GM18951 (cell line): Measurements from ENCODE around the gene UCK1.
"Not testable (repeated sequence)": the region's sequence is repeated elsewhere in the genome, so short reads cannot be mapped to it uniquely, and the experiment has no call there.

Experiments
- POLR2A ChIP-seq: IDR thresholded peaks from 4 replicates; pipeline ENCODE4 v1.6.1; 2011; ENCODE audit warnings: mild to moderate bottlenecking; ENCODE audit not compliant: insufficient read length, insufficient read depth; ENCODE audit errors: extremely low read depth
- in situ Hi-C: fragments of 300-500 bp; cut with MboI; formaldehyde crosslinking; loops from one replicate; pipeline ENCODE4 v1.12.0; 2022; ENCODE audit warnings: low sequenced_read_pairs, mixed read lengths, inconsistent platforms; ENCODE audit not compliant: unreplicated experiment

Gene UCK1

DNA sequence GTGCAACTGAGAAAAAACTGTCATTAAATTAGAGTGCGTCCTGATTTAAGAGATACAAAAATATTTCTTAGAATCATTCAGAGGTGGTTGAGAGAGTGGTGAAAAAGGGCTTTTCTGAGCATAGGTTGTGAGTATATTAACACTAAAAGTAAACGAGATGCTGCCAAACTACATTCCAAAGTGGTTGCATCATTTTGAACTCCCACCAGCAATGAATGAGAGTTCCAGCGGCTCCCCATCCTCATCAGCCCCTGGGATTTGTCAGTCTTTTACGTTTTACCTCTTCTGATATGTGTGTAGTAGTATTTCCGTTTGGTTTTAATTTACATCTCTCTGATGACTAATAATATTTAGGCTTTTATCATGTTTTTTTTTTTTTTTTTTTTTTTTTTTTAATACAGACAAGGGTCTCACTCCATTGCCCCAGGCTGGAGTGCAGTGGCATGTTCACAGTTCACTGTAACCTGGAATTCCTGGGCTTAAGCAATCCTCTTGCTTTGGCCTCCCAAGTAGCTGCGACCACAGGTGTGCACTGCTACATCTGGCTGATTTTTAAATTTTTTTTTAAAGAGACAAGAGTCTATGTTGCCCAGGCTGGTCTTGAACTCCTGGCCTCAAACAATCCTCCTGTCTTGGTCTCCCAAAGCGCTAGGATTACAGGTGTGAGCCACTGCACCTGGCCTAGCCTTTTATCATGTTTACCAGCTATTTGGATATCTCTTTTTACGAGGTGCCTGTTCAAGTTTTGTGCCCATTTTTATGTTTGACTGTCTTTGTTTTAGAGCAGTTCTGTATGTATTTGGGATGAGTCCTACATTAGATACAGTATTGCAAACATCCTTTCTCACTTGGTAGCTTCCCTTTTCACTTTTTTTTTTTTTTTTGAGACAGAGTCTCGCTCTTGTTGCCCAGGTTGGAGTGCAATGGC, 31.2 kb upstream of the UCK1 start:
- TF ChIP-seq POLR2A = no peak
- in situ Hi-C loops = no loop called here

DNA sequence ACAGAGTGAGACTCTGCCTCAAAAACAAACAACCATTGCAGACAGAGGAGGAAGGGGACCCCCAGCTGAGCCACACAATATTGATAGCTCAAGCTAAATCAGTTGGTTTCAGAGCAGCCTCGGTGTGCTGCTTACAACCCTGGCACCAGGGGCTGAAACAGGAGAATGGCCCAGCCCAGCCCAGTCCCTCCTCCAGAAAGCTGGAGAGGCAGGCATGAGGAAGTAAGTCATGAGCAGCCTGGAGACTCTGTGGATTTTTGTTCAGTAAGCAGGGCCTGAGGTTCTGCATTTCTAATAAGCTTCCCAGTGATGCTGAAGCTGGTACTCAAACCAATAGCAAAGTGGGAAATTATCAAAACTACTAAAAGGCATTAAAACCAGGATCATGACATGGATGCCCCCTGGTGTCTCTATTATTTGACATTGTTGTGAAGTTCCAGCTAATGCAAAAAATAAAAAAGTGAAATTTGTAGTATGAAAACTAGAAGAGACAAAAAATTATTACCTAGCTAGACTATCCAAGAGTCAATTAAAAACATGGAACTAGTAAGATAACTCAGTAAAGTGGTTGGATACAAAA, 28.4 kb upstream of the UCK1 start:
- in situ Hi-C loops = no loop called here
- TF ChIP-seq POLR2A = no peak

DNA sequence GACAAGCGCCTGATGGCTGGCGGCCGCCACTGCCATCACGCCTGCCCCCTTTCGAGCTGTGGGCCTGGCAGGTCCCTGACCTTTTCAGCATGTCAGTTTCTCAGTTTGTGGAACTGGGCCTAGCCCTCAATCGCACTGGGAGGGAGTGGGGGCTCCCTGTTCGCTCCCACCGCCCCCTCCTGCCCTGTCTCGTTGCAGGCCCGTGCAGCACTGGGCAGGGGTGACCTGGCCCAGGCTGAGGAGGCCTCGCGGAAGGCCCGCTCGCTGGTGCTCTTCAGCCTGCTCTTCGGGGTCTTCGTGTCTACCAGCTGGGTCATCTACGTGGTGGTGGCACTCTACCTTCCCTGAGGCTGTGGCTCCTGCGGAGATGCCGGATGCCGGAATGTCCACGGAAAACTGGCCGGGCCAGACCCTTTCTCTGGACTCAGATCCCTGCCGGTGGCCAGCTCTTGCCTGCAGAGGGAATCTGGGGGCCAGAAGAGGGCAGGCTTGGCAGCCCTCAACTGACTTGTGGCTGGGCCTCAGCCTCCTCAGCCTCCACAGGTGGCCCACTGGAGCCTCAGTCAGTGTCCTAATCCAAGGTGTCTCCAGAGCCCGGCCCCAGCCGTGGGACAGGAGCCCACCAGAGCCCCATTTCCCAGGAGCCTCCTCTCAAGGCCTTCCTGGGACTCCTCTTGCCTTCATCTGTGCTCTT, 26.9 kb upstream of the UCK1 start:
- in situ Hi-C loops = no loop called here
- no peak for TF ChIP-seq POLR2A

DNA sequence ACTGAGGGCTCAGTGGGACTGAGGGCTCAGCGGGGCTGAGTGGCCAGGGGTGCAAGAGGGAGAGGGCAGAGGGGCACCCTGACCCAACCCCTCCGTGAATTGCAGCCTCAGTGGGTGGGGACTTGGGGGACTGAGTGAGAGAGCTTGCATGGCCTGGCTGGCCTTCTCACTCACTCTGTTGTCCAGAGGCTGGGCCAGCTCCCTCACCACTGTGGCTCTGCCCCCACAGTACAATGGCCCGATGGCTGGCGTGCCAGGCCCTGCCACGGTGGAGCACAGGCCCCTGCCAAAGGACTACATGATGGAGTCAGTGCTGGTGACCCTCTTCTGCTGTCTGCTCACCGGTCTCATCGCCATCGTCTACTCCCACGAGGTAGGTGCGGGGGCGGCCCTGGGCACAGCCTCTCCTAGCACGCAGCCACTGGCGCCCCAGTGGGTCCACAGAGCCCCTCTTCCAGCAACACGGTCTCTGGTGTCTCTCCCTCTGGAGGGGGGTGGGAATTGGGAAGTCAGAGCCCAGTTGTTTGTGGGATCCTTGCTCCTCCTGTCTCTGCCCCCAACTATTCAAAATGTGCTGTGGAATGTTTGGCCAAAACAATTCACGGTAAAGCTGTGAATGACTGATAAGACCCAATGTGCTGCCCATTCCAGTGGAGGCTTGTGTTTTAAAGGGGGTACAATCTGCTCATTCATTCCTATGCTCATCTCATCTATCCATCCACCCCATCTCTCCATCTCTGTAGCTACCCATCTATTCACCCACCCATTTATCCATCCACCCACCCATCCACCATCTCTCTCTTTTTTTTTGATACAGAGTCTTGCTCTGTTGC, 25.0 kb upstream of the UCK1 start:
- TF ChIP-seq POLR2A = no peak
- in situ Hi-C loops = no loop called here

DNA sequence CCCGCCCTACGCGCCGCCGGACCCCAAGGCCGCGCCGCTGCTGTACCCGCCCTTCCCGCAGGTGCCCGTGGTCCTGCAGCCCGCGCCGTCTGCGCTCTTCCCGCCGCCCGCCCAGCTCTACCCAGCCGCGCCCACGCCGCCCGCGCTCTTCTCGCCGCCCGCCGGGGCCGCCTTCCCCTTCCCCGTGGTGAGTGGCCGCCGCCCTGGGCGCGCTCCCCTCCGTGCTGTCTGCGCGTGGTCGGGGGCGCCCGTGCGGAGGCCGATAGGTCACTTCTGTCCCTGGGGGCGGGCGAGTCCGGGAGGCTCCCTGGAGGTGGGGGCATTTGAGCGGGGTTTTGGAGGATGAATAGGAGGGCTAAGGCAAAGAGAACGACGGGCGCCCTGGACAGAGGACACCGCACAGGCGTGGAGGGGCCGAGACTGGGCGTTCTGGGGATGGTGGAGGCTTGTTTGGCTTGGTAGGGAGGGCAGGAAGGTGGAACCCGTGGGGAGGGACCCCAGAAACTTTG, 23.8 kb upstream of the UCK1 start:
- in situ Hi-C loops = no loop called here

DNA sequence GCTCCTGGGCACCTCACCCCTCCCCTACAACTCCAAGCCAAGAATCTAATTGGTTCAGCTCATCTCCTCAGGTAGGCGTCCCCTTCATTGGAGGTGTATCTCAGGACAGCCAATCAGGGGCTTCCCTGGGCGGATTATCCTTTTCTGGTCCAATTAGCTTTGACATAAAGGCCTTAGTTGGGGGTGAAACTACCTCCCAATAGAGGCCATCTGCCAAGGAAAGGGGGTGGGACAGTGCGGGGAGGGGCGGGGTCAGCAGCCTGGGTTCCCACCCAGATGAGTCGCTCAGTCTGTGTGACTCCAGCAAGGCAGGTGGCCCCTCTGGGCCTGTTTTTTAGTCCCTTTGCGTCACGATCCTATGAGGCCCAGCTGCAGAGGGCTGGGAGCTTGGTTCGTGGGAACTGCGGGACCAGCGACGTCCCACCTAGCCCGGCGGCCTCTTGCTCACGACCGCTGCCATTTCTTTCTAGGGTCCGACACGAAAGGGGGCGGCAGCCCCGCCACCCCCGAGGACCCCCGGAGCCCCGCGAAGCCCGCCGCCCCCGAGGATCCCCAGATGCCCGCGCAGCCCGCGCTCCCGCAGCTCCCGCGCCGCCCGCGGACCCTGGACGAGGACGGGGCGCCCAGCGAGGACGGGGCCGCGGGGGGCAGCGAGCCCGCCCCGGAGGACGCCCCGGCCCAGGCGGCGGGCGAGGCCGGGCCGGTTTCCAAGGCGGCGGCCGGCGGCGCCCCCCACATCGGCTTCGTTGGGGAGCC, 23.2 kb upstream of the UCK1 start:
- in situ Hi-C loops = no loop called here
- TF ChIP-seq POLR2A = no peak

More for the DNA sequence above, 23.8 kb upstream of the UCK1 start:
- no peak for TF ChIP-seq POLR2A

DNA sequence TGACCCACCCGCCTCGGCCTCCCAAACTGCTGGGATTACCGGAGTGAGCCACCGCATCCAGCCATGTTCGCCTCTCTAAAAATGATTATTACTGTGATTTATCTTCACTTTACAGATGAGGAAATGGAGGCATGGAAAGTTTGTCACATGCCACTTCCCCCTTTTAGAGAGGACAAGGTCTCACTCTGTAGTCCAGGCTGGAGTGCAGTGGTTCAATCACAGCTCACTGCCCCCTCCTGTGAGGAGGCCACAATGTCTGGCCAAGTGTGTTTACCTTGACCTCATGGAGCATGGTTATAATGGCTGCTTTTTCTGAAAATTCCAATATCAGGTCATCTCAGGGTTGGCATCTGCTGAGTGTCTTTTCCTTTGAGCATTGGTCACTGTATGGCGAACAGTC, 21.0 kb upstream of the UCK1 start:
- no peak for TF ChIP-seq POLR2A
- in situ Hi-C loops = no loop called here

DNA sequence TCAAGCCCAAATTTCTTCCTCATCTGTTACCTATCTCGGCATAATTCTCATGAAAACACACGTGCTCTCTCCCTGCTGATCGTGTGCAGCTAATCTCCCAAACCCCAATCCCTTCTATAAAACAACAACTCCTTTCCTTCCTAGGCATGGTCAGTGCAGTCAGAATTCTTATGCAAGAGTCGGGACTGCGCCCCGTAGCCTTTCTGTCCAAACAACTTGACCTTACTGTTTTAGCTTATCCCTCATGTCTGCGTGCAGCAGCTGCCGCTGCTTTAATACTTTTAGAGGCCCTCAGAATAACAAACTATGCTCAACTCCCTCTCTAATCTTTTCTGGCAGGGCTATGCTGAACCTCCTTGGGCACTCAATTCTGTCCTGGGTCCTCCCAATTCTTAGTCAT, 19.4 kb upstream of the UCK1 start:
- in situ Hi-C loops = not testable (repeated sequence)

DNA sequence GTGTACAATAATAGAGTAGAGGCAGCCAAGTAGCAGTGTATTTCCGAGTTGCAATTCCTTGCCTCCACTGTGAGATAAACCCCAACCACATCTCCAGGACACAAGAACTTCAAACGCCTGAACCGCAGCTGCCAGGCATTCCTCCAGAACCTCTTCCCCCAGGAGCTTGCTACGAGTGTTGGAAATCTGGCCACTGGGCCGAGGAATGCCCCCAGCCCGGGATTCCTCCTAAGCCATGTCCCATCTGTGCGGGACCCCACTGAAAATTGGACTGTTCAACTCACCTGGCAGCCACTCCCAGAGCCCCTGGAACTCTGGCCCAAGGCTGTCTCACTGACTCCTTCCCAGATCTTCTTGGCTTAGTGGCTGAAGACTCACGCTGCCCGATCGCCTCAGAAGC, 18.1 kb upstream of the UCK1 start:
- in situ Hi-C loops = not testable (repeated sequence)

DNA sequence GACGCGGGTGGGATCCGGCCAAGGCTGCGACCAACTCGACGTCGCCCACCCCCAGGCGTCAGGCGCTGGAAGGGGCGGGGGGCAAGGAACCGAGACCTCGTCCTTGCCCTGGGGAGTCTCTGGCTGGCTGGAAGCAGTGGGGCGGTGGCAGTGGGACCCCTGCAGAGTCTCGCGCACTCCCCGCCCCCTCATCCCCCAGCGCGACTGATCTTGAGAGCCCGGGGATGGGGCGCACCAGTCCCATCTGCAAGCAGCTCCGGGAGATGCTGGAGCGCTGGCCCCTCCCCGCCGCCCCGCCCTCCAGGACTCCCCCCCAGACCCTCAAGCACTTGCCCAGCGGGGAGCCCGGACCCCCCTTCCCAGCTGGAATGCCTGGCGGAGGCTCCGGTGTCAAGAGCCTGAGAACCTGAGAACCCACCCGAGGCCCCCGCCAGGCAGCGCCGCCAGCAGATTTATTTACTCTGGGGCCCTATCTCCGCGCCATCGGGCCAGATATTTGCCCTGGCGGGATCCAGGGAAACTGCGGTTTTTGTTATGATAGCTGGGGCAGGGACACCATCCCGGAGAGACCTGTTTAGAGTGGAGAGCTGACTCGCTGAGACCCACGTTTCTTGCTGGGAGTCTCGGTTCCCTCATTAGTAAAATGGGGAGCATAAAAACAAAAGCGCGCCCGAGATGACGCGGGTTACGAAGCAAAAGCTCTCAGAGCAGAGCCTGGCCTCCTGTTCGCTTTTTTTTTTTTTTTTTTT, 15.4 kb upstream of the UCK1 start:
- TF ChIP-seq POLR2A = no peak
- in situ Hi-C loops = no loop called here

DNA sequence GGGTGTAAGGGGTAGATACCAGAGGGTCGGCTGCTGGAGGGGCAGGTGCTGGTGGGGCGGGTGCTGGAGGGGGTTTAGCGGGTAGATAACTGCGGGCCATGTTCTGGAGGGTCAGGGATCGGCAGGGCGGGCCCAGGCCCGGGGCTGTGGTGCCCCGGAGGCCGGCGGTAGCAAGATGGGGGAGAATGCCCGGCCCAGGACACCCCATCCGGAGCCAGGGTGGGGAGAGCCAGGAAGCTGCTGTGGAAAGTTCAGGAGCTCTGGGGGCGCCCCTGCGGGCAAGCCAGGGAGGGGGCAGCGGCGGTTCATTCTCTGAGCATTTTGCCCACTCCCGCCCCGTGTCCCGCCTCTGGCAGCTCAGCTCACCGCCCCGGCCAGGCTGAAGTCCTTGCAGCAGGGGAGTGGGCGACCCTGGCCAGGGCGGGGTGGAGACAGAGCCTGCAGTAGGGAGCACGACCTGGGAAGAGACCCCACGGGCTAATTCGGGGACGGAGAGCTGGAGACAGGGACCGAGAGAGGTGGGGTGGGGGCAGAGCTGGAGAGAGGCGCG, 14.8 kb upstream of the UCK1 start:
- in situ Hi-C loops = no loop called here
- no peak for TF ChIP-seq POLR2A
